Immature natural killer cell (primary cell): ENCODE measurements around the gene SPOCK3. TPM values are rescaled to one million over a fixed set of nuclear protein-coding genes. Genes with fewer than 3 reads are reported as not detected.
"Not testable (repeated sequence)": the region's sequence is repeated elsewhere in the genome, so short reads cannot be mapped to it uniquely, and the experiment has no call there.

Experiments used
- DNase-seq, 3 donors: peaks; one replicate each; pipeline ENCODE4 v3.0.0; 2022; ENCODE audit warnings: mixed read lengths in 1 of 3
- H3K27ac Mint-ChIP-seq, 6 donors: one replicate each; pipeline ENCODE4 v1.8.0; 2020; ENCODE audit warnings: mixed read lengths in 6 of 6, mild to moderate bottlenecking in 5 of 6, inconsistent platforms in 4 of 6, moderate library complexity in 3 of 6
- H3K27me3 Mint-ChIP-seq, 3 donors: one replicate each; pipeline ENCODE4 v1.8.0; 2020 to 2021; ENCODE audit warnings: low read depth in 3 of 3, mild to moderate bottlenecking in 3 of 3, mixed read lengths in 3 of 3, moderate library complexity in 3 of 3, inconsistent platforms in 1 of 3
- H3K36me3 Mint-ChIP-seq, 3 donors: one replicate each; pipeline ENCODE4 v1.8.0; 2020; ENCODE audit warnings: mixed read lengths in 3 of 3, inconsistent platforms in 2 of 3, mild to moderate bottlenecking in 2 of 3
- H3K4me1 Mint-ChIP-seq, 2 donors: one replicate each; pipeline ENCODE4 v1.8.0; 2020; ENCODE audit warnings: inconsistent platforms in 2 of 2, mild to moderate bottlenecking in 2 of 2, mixed read lengths in 2 of 2, moderate library complexity in 1 of 2
- H3K4me3 Mint-ChIP-seq, 5 donors: one replicate each; pipeline ENCODE4 v1.8.0; 2020; ENCODE audit warnings: mild to moderate bottlenecking in 5 of 5, mixed read lengths in 5 of 5, inconsistent platforms in 3 of 5, moderate library complexity in 3 of 5
- H3K9me3 Mint-ChIP-seq, 6 donors: one replicate each; pipeline ENCODE4 v1.8.0; 2020; ENCODE audit warnings: mild to moderate bottlenecking in 6 of 6, mixed read lengths in 6 of 6, inconsistent platforms in 4 of 6, moderate library complexity in 3 of 6
- polyA plus RNA-seq, 3 donors: library from polyadenylated mRNA; unstranded; fragments of 300-500 nt; fragmentation: Illumina TruSeq; gene quantifications; one replicate each; pipeline ENCODE4 v1.2.3, GENCODE V29; 2021

The SPOCK3 gene
- polyA plus RNA-seq = not detected

- peaks cover 0 to 7% (median 2%) of the 10 kb centered on the region in 3 donors for H3K27me3 Mint-ChIP-seq
- peak in 2 of 3 donors; percentile 1 to 7 for DNase-seq
- H3K36me3 Mint-ChIP-seq = no peaks in the 10 kb centered on the region
- H3K27ac Mint-ChIP-seq = peak within 1 kb of the TSS in 1 of 6 donors; percentile 58
- peak within 1 kb of the TSS; percentile 43 to 82 (median 70) for H3K4me3 Mint-ChIP-seq
- peaks cover 0 to 25% (median 7%) of the 10 kb centered on the region in 6 donors for H3K9me3 Mint-ChIP-seq
- H3K4me1 Mint-ChIP-seq = no peaks in the 10 kb centered on the region
Observed at GRCh38 chr4:167234316-167234881, at the start of gene SPOCK3. Gene SPOCK3 (minus strand): TSS chr4:167234494.

- Mint-ChIP-seq H3K9me3 (peaks cover 4 to 27% (median 20%) of the 10 kb centered on the region in 6 donors), H3K27ac (no peak overlapping the region), H3K4me3 (no peak overlapping the region), H3K27me3 (no peaks in the 10 kb centered on the region), H3K36me3 (no peaks in the 10 kb centered on the region), H3K4me1 (no peaks in the 10 kb centered on the region)
- no peak for DNase-seq
Observed at GRCh38 chr4:167282171-167282864, 48.0 kb upstream of the SPOCK3 start.

- DNase-seq, H3K36me3 Mint-ChIP-seq, H3K27me3 Mint-ChIP-seq, H3K27ac Mint-ChIP-seq, H3K4me3 Mint-ChIP-seq, H3K4me1 Mint-ChIP-seq: not testable (repeated sequence)
- peaks cover 2 to 23% (median 17%) of the 10 kb centered on the region in 6 donors for H3K9me3 Mint-ChIP-seq
Observed at GRCh38 chr4:167281545-167281944, 47.3 kb upstream of the SPOCK3 start.

GRCh38 chr4:167274351-167274750 is 40.1 kb upstream of the SPOCK3 start:
- no peak for DNase-seq
- H3K27ac Mint-ChIP-seq = no peak overlapping the region
- peaks cover 3 to 24% (median 14%) of the 10 kb centered on the region in 6 donors for H3K9me3 Mint-ChIP-seq
- no peaks in the 10 kb centered on the region for H3K36me3 Mint-ChIP-seq
- H3K4me1 Mint-ChIP-seq = no peaks in the 10 kb centered on the region
- no peak overlapping the region for H3K4me3 Mint-ChIP-seq
- no peaks in the 10 kb centered on the region for H3K27me3 Mint-ChIP-seq

- H3K9me3 Mint-ChIP-seq = peaks cover 8 to 48% (median 18%) of the 10 kb centered on the region in 6 donors
- no peak overlapping the region for H3K4me3 Mint-ChIP-seq
- no peak for DNase-seq
- peaks cover 0 to 1% (median 0%) of the 10 kb centered on the region in 3 donors for H3K36me3 Mint-ChIP-seq
- peaks cover 0 to 1% (median 0%) of the 10 kb centered on the region in 3 donors for H3K27me3 Mint-ChIP-seq
- no peak overlapping the region for H3K27ac Mint-ChIP-seq
- no peaks in the 10 kb centered on the region for H3K4me1 Mint-ChIP-seq
Observed at GRCh38 chr4:167265231-167265630, 30.9 kb upstream of the SPOCK3 start.

- H3K9me3 Mint-ChIP-seq = peaks cover 9 to 46% (median 17%) of the 10 kb centered on the region in 6 donors
- DNase-seq = no peak
- H3K27ac Mint-ChIP-seq = no peak overlapping the region
- H3K27me3 Mint-ChIP-seq = peaks cover 0 to 2% (median 2%) of the 10 kb centered on the region in 3 donors
- H3K36me3 Mint-ChIP-seq = peaks cover 0 to 8% (median 0%) of the 10 kb centered on the region in 3 donors
- no peaks in the 10 kb centered on the region for H3K4me1 Mint-ChIP-seq
- H3K4me3 Mint-ChIP-seq = no peak overlapping the region
Observed at GRCh38 chr4:167248271-167248670, 14.0 kb upstream of the SPOCK3 start.

GRCh38 chr4:167239627-167240026 is 5.3 kb upstream of the SPOCK3 start:
- DNase-seq = no peak
- no peak overlapping the region for H3K27ac Mint-ChIP-seq
- H3K4me1 Mint-ChIP-seq = no peaks in the 10 kb centered on the region
- peaks cover 5 to 33% (median 10%) of the 10 kb centered on the region in 6 donors for H3K9me3 Mint-ChIP-seq
- H3K4me3 Mint-ChIP-seq = no peak overlapping the region
- peaks cover 0 to under 1% (median 0%) of the 10 kb centered on the region in 3 donors for H3K36me3 Mint-ChIP-seq
- H3K27me3 Mint-ChIP-seq = peaks cover 0 to 7% (median 2%) of the 10 kb centered on the region in 3 donors

GRCh38 chr4:167238226-167238625 is 3.9 kb upstream of the SPOCK3 start:
- DNase-seq = no peak
- Mint-ChIP-seq H3K36me3 (no peaks in the 10 kb centered on the region), H3K4me3 (no peak overlapping the region), H3K27ac (no peak overlapping the region), H3K4me1 (no peaks in the 10 kb centered on the region), H3K9me3 (peaks cover 4 to 34% (median 11%) of the 10 kb centered on the region in 6 donors), H3K27me3 (peaks cover 0 to 7% (median 2%) of the 10 kb centered on the region in 3 donors)

- Mint-ChIP-seq H3K9me3 (peaks cover 0 to 25% (median 7%) of the 10 kb centered on the region in 6 donors), H3K36me3 (no peaks in the 10 kb centered on the region), H3K27ac (peak overlapping the region in 1 of 6 donors; percentile 58), H3K4me3 (peak overlapping the region; percentile 43 to 82 (median 70)), H3K4me1 (no peaks in the 10 kb centered on the region), H3K27me3 (peaks cover 0 to 7% (median 2%) of the 10 kb centered on the region in 3 donors)
- peak in 2 of 3 donors; percentile 14 to 19 for DNase-seq
Observed at GRCh38 chr4:167233685-167234315, 494 bp downstream of the SPOCK3 start.

- DNase-seq = no peak
- H3K27ac Mint-ChIP-seq = no peak overlapping the region
- peak overlapping the region in 4 of 5 donors; percentile 10 to 70 (median 58) for H3K4me3 Mint-ChIP-seq
- H3K9me3 Mint-ChIP-seq = peaks cover 0 to 20% (median 5%) of the 10 kb centered on the region in 6 donors
- H3K4me1 Mint-ChIP-seq = no peaks in the 10 kb centered on the region
- H3K36me3 Mint-ChIP-seq = no peaks in the 10 kb centered on the region
- peaks cover 0 to 9% (median 2%) of the 10 kb centered on the region in 3 donors for H3K27me3 Mint-ChIP-seq
Observed at GRCh38 chr4:167232805-167233684, 1.2 kb downstream of the SPOCK3 start.

GRCh38 chr4:167230744-167231143 is 3.5 kb downstream of the SPOCK3 start:
- Mint-ChIP-seq H3K4me1 (no peaks in the 10 kb centered on the region), H3K27me3 (peaks cover 0 to 9% (median 2%) of the 10 kb centered on the region in 3 donors), H3K27ac (no peak overlapping the region), H3K9me3 (peaks cover 0 to 18% (median 6%) of the 10 kb centered on the region in 6 donors), H3K4me3 (no peak overlapping the region), H3K36me3 (no peaks in the 10 kb centered on the region)
- DNase-seq = no peak

GRCh38 chr4:167222099-167222498 is 12.2 kb downstream of the SPOCK3 start:
- no peak overlapping the region for H3K27ac Mint-ChIP-seq
- peaks cover 0 to 5% (median 2%) of the 10 kb centered on the region in 6 donors for H3K9me3 Mint-ChIP-seq
- no peaks in the 10 kb centered on the region for H3K36me3 Mint-ChIP-seq
- no peak overlapping the region for H3K4me3 Mint-ChIP-seq
- DNase-seq = no peak
- H3K4me1 Mint-ChIP-seq = no peaks in the 10 kb centered on the region
- peaks cover 0 to 1% (median 0%) of the 10 kb centered on the region in 3 donors for H3K27me3 Mint-ChIP-seq

- no peak for DNase-seq
- no peaks in the 10 kb centered on the region for H3K36me3 Mint-ChIP-seq
- H3K4me1 Mint-ChIP-seq = no peaks in the 10 kb centered on the region
- no peak overlapping the region for H3K27ac Mint-ChIP-seq
- H3K9me3 Mint-ChIP-seq = peaks cover 2 to 7% (median 2%) of the 10 kb centered on the region in 6 donors
- no peak overlapping the region for H3K4me3 Mint-ChIP-seq
- peaks cover 0 to 1% (median 0%) of the 10 kb centered on the region in 3 donors for H3K27me3 Mint-ChIP-seq
Observed at GRCh38 chr4:167221084-167221483, 13.2 kb downstream of the SPOCK3 start.
